Measurements from ENCODE around the gene SBF2.

DNA sequence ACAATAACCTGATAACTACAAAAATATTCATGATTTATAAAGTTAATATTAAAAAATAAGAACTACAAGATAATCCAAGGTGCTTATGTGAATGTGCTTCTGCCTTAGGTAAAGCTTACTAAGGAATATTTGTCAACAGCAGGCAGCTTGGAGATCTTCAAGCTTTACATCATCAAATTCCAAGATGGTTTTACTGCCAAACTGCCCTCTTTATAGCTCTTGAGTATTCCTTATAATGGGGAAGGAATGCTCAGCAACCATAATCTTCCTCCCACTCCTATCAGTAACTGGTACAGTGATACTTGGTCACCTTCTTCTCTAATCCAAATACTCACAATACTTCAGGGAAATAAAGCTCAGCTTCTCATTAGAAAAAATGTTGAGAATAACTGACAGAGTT is 30.1 kb downstream of the SBF2 start:
- TF ChIP-seq GATA3 (IDR thresholded peaks at IDR 0.05; ENCODE audit: low read depth, low read length) (no peak), GATA2 (IDR thresholded peaks at IDR 0.05; ENCODE audit: low read depth, low read length) (no peak)

All from SH-SY5Y (cell line).